ENCODE results near the gene HDLBP.

DNA sequence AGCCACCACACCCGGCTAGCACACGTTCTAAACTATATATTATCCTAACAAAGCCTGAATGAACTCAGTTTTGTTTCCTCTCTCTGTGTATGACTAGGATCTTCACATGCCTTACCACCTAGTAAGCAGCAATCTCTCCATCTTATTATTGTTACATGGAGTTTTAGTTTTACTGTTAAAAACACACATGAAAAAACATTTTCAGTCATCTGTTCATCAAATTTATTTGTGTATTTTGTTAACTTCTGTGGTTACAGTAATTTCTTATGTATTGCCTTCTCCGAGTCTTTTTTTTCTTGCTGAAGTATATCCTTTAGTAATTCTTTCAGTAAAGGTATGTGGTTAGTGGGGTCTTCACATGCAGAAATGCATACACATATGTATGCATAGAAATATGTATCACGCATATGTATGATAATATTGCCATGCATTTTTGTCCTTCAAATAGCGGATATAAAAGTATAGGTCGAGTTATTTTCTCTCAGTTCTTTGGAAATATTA is 95.6 kb downstream of the HDLBP start:
- TF ChIP-seq, protein P1, sequence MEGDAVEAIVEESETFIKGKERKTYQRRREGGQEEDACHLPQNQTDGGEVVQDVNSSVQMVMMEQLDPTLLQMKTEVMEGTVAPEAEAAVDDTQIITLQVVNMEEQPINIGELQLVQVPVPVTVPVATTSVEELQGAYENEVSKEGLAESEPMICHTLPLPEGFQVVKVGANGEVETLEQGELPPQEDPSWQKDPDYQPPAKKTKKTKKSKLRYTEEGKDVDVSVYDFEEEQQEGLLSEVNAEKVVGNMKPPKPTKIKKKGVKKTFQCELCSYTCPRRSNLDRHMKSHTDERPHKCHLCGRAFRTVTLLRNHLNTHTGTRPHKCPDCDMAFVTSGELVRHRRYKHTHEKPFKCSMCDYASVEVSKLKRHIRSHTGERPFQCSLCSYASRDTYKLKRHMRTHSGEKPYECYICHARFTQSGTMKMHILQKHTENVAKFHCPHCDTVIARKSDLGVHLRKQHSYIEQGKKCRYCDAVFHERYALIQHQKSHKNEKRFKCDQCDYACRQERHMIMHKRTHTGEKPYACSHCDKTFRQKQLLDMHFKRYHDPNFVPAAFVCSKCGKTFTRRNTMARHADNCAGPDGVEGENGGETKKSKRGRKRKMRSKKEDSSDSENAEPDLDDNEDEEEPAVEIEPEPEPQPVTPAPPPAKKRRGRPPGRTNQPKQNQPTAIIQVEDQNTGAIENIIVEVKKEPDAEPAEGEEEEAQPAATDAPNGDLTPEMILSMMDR (IDR thresholded peaks at IDR 0.05; ENCODE audit: poor library complexity): no peak
- TF ChIP-seq EZH2 (IDR thresholded peaks at IDR 0.05; ENCODE audit: borderline replicate concordance): no peak
